ENCODE data around the gene FADS3.

- TF ChIP-seq, protein P1, sequence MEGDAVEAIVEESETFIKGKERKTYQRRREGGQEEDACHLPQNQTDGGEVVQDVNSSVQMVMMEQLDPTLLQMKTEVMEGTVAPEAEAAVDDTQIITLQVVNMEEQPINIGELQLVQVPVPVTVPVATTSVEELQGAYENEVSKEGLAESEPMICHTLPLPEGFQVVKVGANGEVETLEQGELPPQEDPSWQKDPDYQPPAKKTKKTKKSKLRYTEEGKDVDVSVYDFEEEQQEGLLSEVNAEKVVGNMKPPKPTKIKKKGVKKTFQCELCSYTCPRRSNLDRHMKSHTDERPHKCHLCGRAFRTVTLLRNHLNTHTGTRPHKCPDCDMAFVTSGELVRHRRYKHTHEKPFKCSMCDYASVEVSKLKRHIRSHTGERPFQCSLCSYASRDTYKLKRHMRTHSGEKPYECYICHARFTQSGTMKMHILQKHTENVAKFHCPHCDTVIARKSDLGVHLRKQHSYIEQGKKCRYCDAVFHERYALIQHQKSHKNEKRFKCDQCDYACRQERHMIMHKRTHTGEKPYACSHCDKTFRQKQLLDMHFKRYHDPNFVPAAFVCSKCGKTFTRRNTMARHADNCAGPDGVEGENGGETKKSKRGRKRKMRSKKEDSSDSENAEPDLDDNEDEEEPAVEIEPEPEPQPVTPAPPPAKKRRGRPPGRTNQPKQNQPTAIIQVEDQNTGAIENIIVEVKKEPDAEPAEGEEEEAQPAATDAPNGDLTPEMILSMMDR (IDR thresholded peaks at IDR 0.05; ENCODE audit: extremely low read depth in 1 of 2, insufficient read depth in 1 of 2, low read depth in 1 of 2, low read length in 2 of 2) = no peak
- TF ChIP-seq EZH2 (IDR thresholded peaks at IDR 0.05; ENCODE audit: borderline replicate concordance, low read depth, low read length, severe bottlenecking) = no peak
- TF ChIP-seq POLR2A (IDR thresholded peaks at IDR 0.05; ENCODE audit: low read depth, low read length) = no peak
- no peak for TF ChIP-seq MYC (IDR thresholded peaks at IDR 0.05; ENCODE audit: low read depth, low read length)
- TF ChIP-seq POLR2AphosphoS5 (IDR thresholded peaks at IDR 0.05; ENCODE audit: insufficient read depth, low read depth, low read length) = no peak
- no peak for TF ChIP-seq FOS (IDR thresholded peaks at IDR 0.05; ENCODE audit: borderline replicate concordance, insufficient read depth, low read length)
- no peak for TF ChIP-seq JUN (IDR thresholded peaks at IDR 0.05; ENCODE audit: borderline replicate concordance, insufficient read depth, insufficient read length, low read depth)
- TF ChIP-seq MAX (IDR thresholded peaks at IDR 0.05; ENCODE audit: insufficient read depth, insufficient read length) = no peak
- TF ChIP-seq GATA2 (IDR thresholded peaks at IDR 0.05; ENCODE audit: insufficient read depth, insufficient read length, low read depth, low read length) = no peak
Measured at GRCh38 chr11:61832207-61832606, 59.1 kb downstream of the FADS3 start.
